H1 (cell line): ENCODE results near the gene TET1. TPM values are rescaled to one million over a fixed set of nuclear protein-coding genes. Genes with fewer than 3 reads are reported as not detected.

Experiments used
- CTCF ChIA-PET: fragments of 300-600 bp; sonication (Branson Sonifier 250); formaldehyde crosslinking; loops from one replicate; lab custom pipeline; 2021; ENCODE audit not compliant: partially characterized antibody; lab: Charles Lee
- POLR2A ChIA-PET: fragments of 300-600 bp; sonication (Branson Sonifier 250); formaldehyde crosslinking; loops from one replicate; lab custom pipeline; 2021; ENCODE audit warnings: inconsistent platforms; ENCODE audit not compliant: partially characterized antibody; lab: Charles Lee
- DNase-seq, 2 experiments: peaks; one replicate each; pipeline versions ENCODE4 v3.0.0 to v3.0.0-alpha.2; 2010 to 2022; ENCODE audit warnings: low spot score in 2 of 2, low read depth in 1 of 2, mixed read lengths in 1 of 2
- FAIRE-seq: peaks from 2 replicates; lab custom pipeline; 2011; peaks lifted over from hg19 to GRCh38; lab: Jason Lieb, UNC
- H2AFZ ChIP-seq: 2 replicates; pipeline ENCODE4 v1.8.1; 2012; ENCODE audit warnings: low read length, inconsistent platforms
- H2AK5ac ChIP-seq: 2 replicates; pipeline ENCODE4 v1.6.1; 2013; ENCODE audit warnings: low read depth, low read length
- H2BK120ac ChIP-seq: replicated peaks from 2 replicates; pipeline ENCODE3; 2013; ENCODE audit warnings: low read depth, low read length, inconsistent platforms
- H2BK12ac ChIP-seq: 2 replicates; pipeline ENCODE4 v1.6.1; 2013; ENCODE audit warnings: low read depth, low read length
- H2BK15ac ChIP-seq: 2 replicates; pipeline ENCODE4 v1.6.1; 2013; ENCODE audit warnings: low read length
- H2BK20ac ChIP-seq: 2 replicates; pipeline ENCODE4 v1.6.1; 2013; ENCODE audit warnings: low read length
- H2BK5ac ChIP-seq: 2 replicates; pipeline ENCODE4 v1.6.1; 2013; ENCODE audit warnings: low read depth, low read length
- H3K14ac ChIP-seq: 2 replicates; pipeline ENCODE4 v1.6.1; 2013; ENCODE audit warnings: inconsistent platforms; ENCODE audit not compliant: insufficient read length
- H3K18ac ChIP-seq: 2 replicates; pipeline ENCODE4 v1.6.1; 2013; ENCODE audit warnings: low read length; ENCODE audit errors: extremely low read depth
- H3K23ac ChIP-seq: 2 replicates; pipeline ENCODE4 v1.6.1; 2013; ENCODE audit warnings: inconsistent platforms; ENCODE audit not compliant: insufficient read length
- H3K23me2 ChIP-seq: 2 replicates; pipeline ENCODE4 v1.6.1; 2013; ENCODE audit warnings: low read depth, low read length
- H3K27ac ChIP-seq: 2 replicates; pipeline ENCODE4 v1.6.1; 2011; ENCODE audit warnings: low read depth, low read length, inconsistent platforms
- H3K27me3 ChIP-seq, 4 experiments: replicated peaks in 1 of 4; 1 replicate in 1 of 4; 2 replicates in 3 of 4; pipeline versions ENCODE4 v1.6.1 to v1.8.1; 2011 to 2013; ENCODE audit warnings: low read length in 3 of 4, mild to moderate bottlenecking in 3 of 4, inconsistent platforms in 2 of 4, mixed read lengths in 2 of 4, moderate library complexity in 1 of 4; ENCODE audit not compliant: control insufficient read depth in 3 of 4, insufficient read depth in 3 of 4; ENCODE audit errors: extremely low read depth in 1 of 4
- H3K36me3 ChIP-seq, 4 experiments: 2 replicates each; pipeline versions ENCODE4 v1.6.1 to v1.8.1; 2011 to 2013; ENCODE audit warnings: mild to moderate bottlenecking in 4 of 4, low read length in 3 of 4, moderate library complexity in 2 of 4, control low read depth in 1 of 4, inconsistent platforms in 1 of 4; ENCODE audit not compliant: insufficient read depth in 4 of 4, control insufficient read depth in 2 of 4
- H3K4ac ChIP-seq: replicated peaks from 2 replicates; pipeline ENCODE3; 2013; ENCODE audit warnings: low read length, low read depth, mixed read lengths, inconsistent platforms; ENCODE audit not compliant: insufficient read length
- H3K4me1 ChIP-seq, 4 experiments: replicated peaks in 1 of 4; 1 replicate in 1 of 4; 2 replicates in 3 of 4; pipeline versions ENCODE4 v1.6.1 to v1.8.1; 2011 to 2013; ENCODE audit warnings: low read length in 3 of 4, inconsistent platforms in 2 of 4, mixed read lengths in 1 of 4; ENCODE audit not compliant: insufficient read depth in 4 of 4, control insufficient read depth in 3 of 4
- H3K4me2 ChIP-seq, 2 experiments: 2 replicates each; pipeline versions ENCODE4 v1.6.1 to v1.8.1; 2011 to 2013; ENCODE audit warnings: low read depth in 2 of 2, low read length in 2 of 2, control low read depth in 1 of 2, inconsistent platforms in 1 of 2, mild to moderate bottlenecking in 1 of 2; ENCODE audit not compliant: insufficient read depth in 1 of 2
- H3K4me3 ChIP-seq, 4 experiments: fragments of 200-600, 300-600 bp in 1 of 4; sonication (generic), shearing (Covaris generic), sonication (Bioruptor Twin) in 1 of 4; 2 replicates each; pipeline versions ENCODE4 v1.5.1 to v1.8.1; 2011 to 2016; ENCODE audit warnings: low read length in 4 of 4, low read depth in 3 of 4, control low read depth in 2 of 4, inconsistent platforms in 2 of 4, mild to moderate bottlenecking in 2 of 4, mixed read lengths in 1 of 4, moderate library complexity in 1 of 4; ENCODE audit not compliant: insufficient read depth in 2 of 4; ENCODE audit errors: extremely low read depth in 1 of 4
- H3K56ac ChIP-seq: replicated peaks from 2 replicates; pipeline ENCODE3; 2013; ENCODE audit warnings: low read depth, mild to moderate bottlenecking, mixed read lengths, low read length, inconsistent platforms; ENCODE audit not compliant: insufficient read length
- H3K79me1 ChIP-seq: 2 replicates; pipeline ENCODE4 v1.6.1; 2013; ENCODE audit warnings: low read depth, low read length, control low read depth
- H3K79me2 ChIP-seq, 2 experiments: 2 replicates each; pipeline versions ENCODE4 v1.6.1 to v1.8.1; 2012 to 2013; ENCODE audit warnings: low read length in 2 of 2, mild to moderate bottlenecking in 2 of 2, inconsistent platforms in 1 of 2; ENCODE audit not compliant: insufficient read depth in 2 of 2, control insufficient read depth in 1 of 2
- H3K9ac ChIP-seq, 4 experiments: replicated peaks in 1 of 4; 1 replicate in 1 of 4; 2 replicates in 3 of 4; pipeline versions ENCODE4 v1.6.1 to v1.8.1; 2011 to 2013; ENCODE audit warnings: low read depth in 3 of 4, low read length in 3 of 4, control low read depth in 2 of 4, mild to moderate bottlenecking in 2 of 4, moderate library complexity in 2 of 4, inconsistent platforms in 1 of 4; ENCODE audit errors: extremely low read depth in 1 of 4
- H3K9me3 ChIP-seq, 2 experiments: 2 replicates each; pipeline versions ENCODE4 v1.6.1 to v1.8.1; 2012 to 2013; ENCODE audit warnings: mild to moderate bottlenecking in 2 of 2, moderate library complexity in 2 of 2, control low read depth in 1 of 2, inconsistent platforms in 1 of 2, low read depth in 1 of 2, low read length in 1 of 2, mixed read lengths in 1 of 2; ENCODE audit not compliant: insufficient read depth in 2 of 2
- H4K20me1 ChIP-seq, 2 experiments: replicated peaks in 1 of 2; 2 replicates each; pipeline versions ENCODE3 to v1.8.1; 2011 to 2013; ENCODE audit warnings: inconsistent platforms in 2 of 2, low read length in 2 of 2, mild to moderate bottlenecking in 1 of 2; ENCODE audit not compliant: insufficient read depth in 2 of 2, control insufficient read depth in 1 of 2
- H4K5ac ChIP-seq: 2 replicates; pipeline ENCODE4 v1.6.1; 2013; ENCODE audit warnings: low read length, low read depth, mixed read lengths, inconsistent platforms; ENCODE audit not compliant: insufficient read length
- H4K8ac ChIP-seq: 2 replicates; pipeline ENCODE4 v1.8.0; 2013; ENCODE audit warnings: mild to moderate bottlenecking, moderate library complexity, low read length, inconsistent platforms; ENCODE audit not compliant: insufficient read depth; ENCODE audit errors: extremely low read depth
- H4K91ac ChIP-seq: replicated peaks from 2 replicates; pipeline ENCODE3; 2013; ENCODE audit warnings: low read length, mixed read lengths, inconsistent platforms; ENCODE audit not compliant: insufficient read length
- E2F6 ChIP-seq: IDR thresholded peaks from 2 replicates; pipeline ENCODE4 v1.6.1; 2012; ENCODE audit warnings: inconsistent platforms
- JUN ChIP-seq: IDR thresholded peaks from 2 replicates; pipeline ENCODE4 v1.6.1; 2011; ENCODE audit warnings: low read depth, mild to moderate bottlenecking, improper control_type of control experiment, low read length
- KDM1A ChIP-seq: fragments of 200-600, 300-600 bp; sonication (generic); IDR thresholded peaks from 2 replicates; pipeline ENCODE4 v1.7.1; 2016; ENCODE audit warnings: mild to moderate bottlenecking, low read length, borderline replicate concordance
- KDM5A ChIP-seq: fragments of 200-600 bp; IDR thresholded peaks from 2 replicates; pipeline ENCODE4 v1.7.1; 2012; ENCODE audit warnings: mild to moderate bottlenecking, low read length, inconsistent platforms, mixed read lengths
- MAFK ChIP-seq: IDR thresholded peaks from 2 replicates; pipeline ENCODE4 v1.6.1; 2012; ENCODE audit warnings: low read depth, mild to moderate bottlenecking, improper control_type of control experiment, low read length
- SAP30 ChIP-seq: fragments of 300-600 bp; sonication (generic); IDR thresholded peaks from 2 replicates; pipeline ENCODE4 v1.7.1; 2012; ENCODE audit warnings: low read length, moderate library complexity, mild to moderate bottlenecking, inconsistent platforms; ENCODE audit not compliant: insufficient read depth, insufficient replicate concordance
- SIN3A ChIP-seq, 2 experiments: IDR thresholded peaks in 1 of 2; conservative IDR thresholded peaks in 1 of 2; 2 replicates each; pipeline ENCODE4 v1.6.1; 2011 to 2012; ENCODE audit warnings: low read length in 2 of 2, improper control_type of control experiment in 1 of 2, low read depth in 1 of 2, mild to moderate bottlenecking in 1 of 2
- SRF ChIP-seq: IDR thresholded peaks from 2 replicates; pipeline ENCODE4 v1.6.1; 2011; ENCODE audit warnings: mild to moderate bottlenecking, low read depth, low read length, moderate library complexity
- TCF12 ChIP-seq: IDR thresholded peaks from 2 replicates; pipeline ENCODE4 v1.6.1; 2011; ENCODE audit warnings: low read depth, mild to moderate bottlenecking, low read length
- ZNF274 ChIP-seq: IDR thresholded peaks from 2 replicates; pipeline ENCODE4 v1.7.0; 2012; ENCODE audit warnings: low read length, borderline replicate concordance; ENCODE audit errors: extremely low read depth
- WGBS, 2 experiments: shearing (Covaris generic) in 1 of 2; methylation state at CpG; one replicate each; pipeline versions ENCODE4 v1.1.6 to v1.1.7; 2013 to 2015; ENCODE audit warnings: low lambda C conversion rate in 2 of 2, mixed read lengths in 2 of 2, inconsistent platforms in 1 of 2, low coverage in 1 of 2, missing lambda C conversion rate in 1 of 2; ENCODE audit not compliant: insufficient replicate concordance in 2 of 2, insufficient coverage in 1 of 2, insufficient read length in 1 of 2; ENCODE audit errors: extremely low coverage in 1 of 2, missing lambda C conversion rate in 1 of 2; 5-methylcytosine and 5-hydroxymethylcytosine counted together
- polyA plus RNA-seq, 7 experiments: library from polyadenylated mRNA; depleted of rRNA in 3 of 7; stranded (reverse) in 5 of 7; unstranded in 2 of 7; fragments of >200 nt in 5 of 7; fragments of 200-250 nt in 2 of 7; gene quantifications; 1 replicate in 5 of 7; 2 replicates in 1 of 7; 4 replicates in 1 of 7; pipeline versions ENCODE4 v1.2.1 to v1.2.3, GENCODE V29; 2011 to 2013; ENCODE audit warnings: missing spikeins in 2 of 7, mixed read lengths in 2 of 7
- total RNA-seq: library from RNA; stranded (reverse); fragmentation: NEBNext Ultra II Directional; extraction: Animal tissue kit (Norgen Biotek cat#: 25700); gene quantifications from 2 replicates; pipeline ENCODE4 v1.2.1, GENCODE V29; 2021

The TET1 gene
- total and polyA plus RNA-seq, 2 of the 8 experiments (the other 6 are each of a cell fraction or from before 2014, with no cell fraction given) = 15.2 to 69.3 TPM

GRCh38 chr10:68594405-68594804, 34.3 kb downstream of the TET1 start:
- no peak overlapping the region for H2BK12ac ChIP-seq
- no peaks in the 10 kb centered on the region for H3K23me2 ChIP-seq
- peaks cover 0 to 51% of the 10 kb centered on the region in 2 experiments; a peak in 2 of 4 replicates for H3K79me2 ChIP-seq
- WGBS, 2 experiments = 89% methylated on average over 5 of the region's 5 CpGs; no CpG with 5 or more reads in 1 of the 2 experiments
- H2BK120ac ChIP-seq = no peak overlapping the region
- no peak overlapping the region for H3K23ac ChIP-seq
- H3K4me3 ChIP-seq = no peak overlapping the region
- no peak overlapping the region for H3K14ac ChIP-seq
- no peaks in the 10 kb centered on the region for H3K9me3 ChIP-seq
- peaks cover 2% of the 10 kb centered on the region; the same call in 1 of the 2 replicates for H3K79me1 ChIP-seq
- H2BK15ac ChIP-seq = no peak overlapping the region
- TF ChIP-seq KDM5A = no peak
- TF ChIP-seq ZNF274 = no peak
- no peak for TF ChIP-seq SRF
- no peak for TF ChIP-seq MAFK
- TF ChIP-seq JUN = no peak
- no peak for TF ChIP-seq E2F6
- TF ChIP-seq TCF12 = no peak
- TF ChIP-seq SAP30 = no peak
- no peak for TF ChIP-seq KDM1A
- no peak for TF ChIP-seq SIN3A (conservative IDR thresholded peaks at IDR 0.05 in 1 of 2, IDR thresholded peaks at IDR 0.05 in 1 of 2; ENCODE audit: low read depth in 1 of 2, low read length in 2 of 2)
- no peak overlapping the region for H2AK5ac ChIP-seq
- H4K8ac ChIP-seq = no peak overlapping the region
- no peaks in the 10 kb centered on the region; a peak in 1 of 8 replicates for H3K36me3 ChIP-seq
- no peaks in the 10 kb centered on the region for H3K27me3 ChIP-seq
- POLR2A ChIA-PET = interaction anchor here (1.1 to 1.5 kb wide), 4 partner anchors 9 to 123 kb away, joined by 3 to 6 read pairs (median 4); partner anchors contain the start of genes DNA2 and TET1
- H3K18ac ChIP-seq = no peak overlapping the region
- FAIRE-seq = no peak
- H3K4ac ChIP-seq = no peak overlapping the region
- H4K20me1 ChIP-seq = peaks cover 0 to 11% of the 10 kb centered on the region in 2 experiments
- H4K91ac ChIP-seq = no peak overlapping the region
- H2BK5ac ChIP-seq = no peak overlapping the region
- no peak overlapping the region for H3K9ac ChIP-seq
- H2AFZ ChIP-seq = no peak overlapping the region
- CTCF ChIA-PET = interaction anchor here (1.1 kb wide), 1 partner anchor 43 kb away, joined by 3 read pairs; no protein-coding TSS in a partner anchor
- DNase-seq = no peak
- peaks cover 4 to 8% (median 7%) of the 10 kb centered on the region in 4 experiments for H3K4me1 ChIP-seq
- no peak overlapping the region for H3K27ac ChIP-seq
- H4K5ac ChIP-seq = no peak overlapping the region
- H2BK20ac ChIP-seq = no peak overlapping the region
- no peak overlapping the region for H3K4me2 ChIP-seq
- H3K56ac ChIP-seq = no peak overlapping the region
